ENCODE data around the gene YEATS2. TPM values are rescaled to one million over a fixed set of nuclear protein-coding genes. Genes with fewer than 3 reads are reported as not detected.
"Not testable (repeated sequence)": the region's sequence is repeated elsewhere in the genome, so short reads cannot be mapped to it uniquely, and the experiment has no call there.

YEATS2 gene
- total and polyA plus RNA-seq, 8 donors: 3.1 to 68.8 (median 20.0) TPM

DNA sequence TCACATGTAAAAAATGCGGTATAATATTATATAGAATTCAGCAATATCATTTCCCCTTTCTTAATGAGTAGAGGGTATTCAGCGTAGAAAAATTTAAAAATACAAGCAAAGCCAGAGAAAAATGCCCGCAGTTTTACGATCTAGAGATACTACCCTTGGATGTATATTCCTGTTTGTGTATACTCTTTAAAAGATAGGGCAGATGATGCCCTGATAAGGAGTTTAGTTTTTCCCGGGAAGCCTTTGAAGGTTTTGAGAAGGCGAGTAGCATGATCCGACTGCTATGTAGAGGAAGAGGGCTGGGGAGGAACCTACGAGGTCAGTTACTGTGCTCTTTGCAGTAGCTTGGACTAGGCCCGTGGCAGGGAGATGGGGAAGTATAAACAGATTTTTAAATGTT lies 1.2 kb downstream of the YEATS2 start:
- DNase-seq: peak in 1 of 2 donors; percentile 54
- H3K4me1 ChIP-seq: peaks cover 5 to 33% (median 17%) of the 10 kb centered on the region in 4 donors
- H3K9me3 ChIP-seq: no peaks in the 10 kb centered on the region
- intact Hi-C loops (cut with DNase I; ENCODE audit: low total_unique reads): no loop called here
- peak overlapping the region in 4 of 5 donors; percentile 91 to 97 (median 94) for H3K27ac ChIP-seq
- no peaks in the 10 kb centered on the region for H3K36me3 ChIP-seq
- H3K4me3 ChIP-seq: peak overlapping the region; percentile 89 to 99 (median 98)
- no peak for TF ChIP-seq POLR2A (IDR thresholded peaks at IDR 0.05)
- no peak for TF ChIP-seq POLR2AphosphoS5 (IDR thresholded peaks at IDR 0.05)
- no peak for TF ChIP-seq CTCF (IDR thresholded peaks at IDR 0.05)
- no peak for TF ChIP-seq EP300 (IDR thresholded peaks at IDR 0.05)
- H3K27me3 ChIP-seq: no peaks in the 10 kb centered on the region
- 3 to 6% (median 6%) methylated on average over 9 of the region's 9 CpGs for WGBS, 5 donors

DNA sequence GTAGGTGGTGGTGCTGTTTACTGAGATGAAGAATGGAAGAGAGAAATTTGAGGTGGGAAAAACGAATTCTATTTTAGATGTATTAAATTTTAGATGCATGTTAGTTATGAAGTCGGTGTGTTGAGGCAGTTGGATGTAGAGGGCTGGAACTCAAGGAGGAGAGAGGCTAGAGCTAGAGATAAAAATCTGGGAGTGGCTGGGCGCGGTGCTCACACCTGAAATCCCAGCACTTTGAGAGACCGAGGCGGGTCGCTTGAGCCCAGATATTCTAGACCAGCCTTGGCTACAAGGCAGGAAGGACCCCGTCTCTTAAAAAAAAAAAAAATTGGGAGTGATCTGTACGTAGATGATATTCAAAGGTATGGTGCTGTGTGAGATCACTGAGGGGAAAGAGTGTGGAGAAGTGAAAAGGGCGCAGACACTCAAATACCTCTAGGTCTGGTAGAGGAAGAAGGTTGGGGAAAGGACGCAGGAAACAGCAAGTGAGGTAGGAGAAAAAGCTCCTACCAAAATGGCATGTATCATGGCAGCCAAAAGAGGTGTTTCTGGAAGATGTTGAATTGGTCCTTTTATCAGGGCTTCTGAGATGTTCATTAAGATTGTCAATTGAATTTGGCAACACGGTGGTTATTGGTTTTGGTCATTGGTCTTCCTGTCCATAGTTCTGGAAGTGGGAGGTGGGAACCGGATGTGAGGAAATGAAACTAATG lies 1.8 kb downstream of the YEATS2 start:
- DNase-seq: peak in 1 of 2 donors; percentile 30
- peak overlapping the region in 3 of 5 donors; percentile 91 to 97 (median 96) for H3K27ac ChIP-seq
- intact Hi-C loops (cut with DNase I; ENCODE audit: low total_unique reads): no loop called here
- H3K4me3 ChIP-seq: peak overlapping the region; percentile 89 to 99 (median 98)
- H3K27me3 ChIP-seq: no peaks in the 10 kb centered on the region
- no peaks in the 10 kb centered on the region for H3K9me3 ChIP-seq
- H3K4me1 ChIP-seq: peaks cover 5 to 33% (median 17%) of the 10 kb centered on the region in 4 donors
- H3K36me3 ChIP-seq: no peaks in the 10 kb centered on the region
- TF ChIP-seq CTCF (IDR thresholded peaks at IDR 0.05): no peak
- no peak for TF ChIP-seq POLR2A (IDR thresholded peaks at IDR 0.05)
- TF ChIP-seq EP300 (IDR thresholded peaks at IDR 0.05): no peak
- TF ChIP-seq POLR2AphosphoS5 (IDR thresholded peaks at IDR 0.05): no peak
- 44 to 63% (median 48%) methylated on average over 13 of the region's 13 CpGs for WGBS, 5 donors

GRCh38 chr3:183701744-183702143 lies 4.1 kb downstream of the YEATS2 start:
- no peak for TF ChIP-seq POLR2A (IDR thresholded peaks at IDR 0.05)
- no peak for TF ChIP-seq POLR2AphosphoS5 (IDR thresholded peaks at IDR 0.05)
- no peak for TF ChIP-seq EP300 (IDR thresholded peaks at IDR 0.05)
- no peak for TF ChIP-seq CTCF (IDR thresholded peaks at IDR 0.05)
- intact Hi-C loops (cut with DNase I; ENCODE audit: low total_unique reads): no loop called here
- Histone ChIP-seq H3K27me3 (no peaks in the 10 kb centered on the region), H3K4me3 (no peak overlapping the region), H3K9me3 (no peaks in the 10 kb centered on the region), H3K4me1 (peaks cover 5 to 33% (median 17%) of the 10 kb centered on the region in 4 donors), H3K36me3 (no peaks in the 10 kb centered on the region), H3K27ac (no peak overlapping the region)
- no peak for DNase-seq
- WGBS, 5 donors: 93 to 99% (median 94%) methylated on average over 5 of the region's 5 CpGs

- H3K27me3 ChIP-seq; H3K9me3 ChIP-seq; H3K36me3 ChIP-seq; intact Hi-C loops (cut with DNase I; ENCODE audit: low total_unique reads); DNase-seq; H3K4me3 ChIP-seq; H3K27ac ChIP-seq: not testable (repeated sequence)
- WGBS, 5 donors: 90 to 96% (median 92%) methylated on average over 6 of the region's 6 CpGs
- H3K4me1 ChIP-seq: peaks cover 5 to 24% (median 12%) of the 10 kb centered on the region in 4 donors
Measured at GRCh38 chr3:183703892-183704291, 6.3 kb downstream of the YEATS2 start.

DNA sequence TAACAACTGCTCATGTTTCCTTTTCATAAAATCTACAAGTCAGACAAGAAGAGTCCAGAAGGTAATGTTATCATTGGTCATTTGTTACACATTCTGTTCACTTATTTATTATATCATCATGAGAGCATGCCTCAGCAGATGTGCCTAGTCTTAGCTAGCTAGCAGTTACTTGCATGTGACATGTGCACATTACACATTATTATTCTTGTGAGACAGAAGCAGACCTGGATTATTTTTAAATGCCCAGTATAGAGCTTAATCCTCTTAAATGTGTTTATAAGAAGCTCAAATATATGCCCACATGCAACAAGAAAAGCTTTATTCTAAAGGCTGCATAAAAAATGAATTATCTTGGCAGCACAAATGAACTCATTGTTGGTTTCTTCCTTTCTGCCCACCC lies 12.6 kb downstream of the YEATS2 start:
- Histone ChIP-seq H3K9me3 (no peaks in the 10 kb centered on the region), H3K27ac (no peak overlapping the region), H3K4me1 (peaks cover 0 to 4% (median 0%) of the 10 kb centered on the region in 4 donors), H3K4me3 (no peak overlapping the region), H3K36me3 (peaks cover 0 to 3% (median under 1%) of the 10 kb centered on the region in 4 donors), H3K27me3 (no peaks in the 10 kb centered on the region)
- intact Hi-C loops (cut with DNase I; ENCODE audit: low total_unique reads): no loop called here
- TF ChIP-seq CTCF (IDR thresholded peaks at IDR 0.05) (no peak), EP300 (IDR thresholded peaks at IDR 0.05) (no peak), POLR2A (IDR thresholded peaks at IDR 0.05) (no peak), POLR2AphosphoS5 (IDR thresholded peaks at IDR 0.05) (no peak)
- no peak for DNase-seq

Data from stomach (tissue), 9 donors.